ENCODE results near the gene HEXIM2. TPM values are rescaled to one million over a fixed set of nuclear protein-coding genes. Genes with fewer than 3 reads are reported as not detected.

Gene HEXIM2
- total and polyA plus RNA-seq, 2 of the 13 experiments (the other 11 are each of a cell fraction or from before 2014, with no cell fraction given): 27.1 to 32.4 TPM

DNA sequence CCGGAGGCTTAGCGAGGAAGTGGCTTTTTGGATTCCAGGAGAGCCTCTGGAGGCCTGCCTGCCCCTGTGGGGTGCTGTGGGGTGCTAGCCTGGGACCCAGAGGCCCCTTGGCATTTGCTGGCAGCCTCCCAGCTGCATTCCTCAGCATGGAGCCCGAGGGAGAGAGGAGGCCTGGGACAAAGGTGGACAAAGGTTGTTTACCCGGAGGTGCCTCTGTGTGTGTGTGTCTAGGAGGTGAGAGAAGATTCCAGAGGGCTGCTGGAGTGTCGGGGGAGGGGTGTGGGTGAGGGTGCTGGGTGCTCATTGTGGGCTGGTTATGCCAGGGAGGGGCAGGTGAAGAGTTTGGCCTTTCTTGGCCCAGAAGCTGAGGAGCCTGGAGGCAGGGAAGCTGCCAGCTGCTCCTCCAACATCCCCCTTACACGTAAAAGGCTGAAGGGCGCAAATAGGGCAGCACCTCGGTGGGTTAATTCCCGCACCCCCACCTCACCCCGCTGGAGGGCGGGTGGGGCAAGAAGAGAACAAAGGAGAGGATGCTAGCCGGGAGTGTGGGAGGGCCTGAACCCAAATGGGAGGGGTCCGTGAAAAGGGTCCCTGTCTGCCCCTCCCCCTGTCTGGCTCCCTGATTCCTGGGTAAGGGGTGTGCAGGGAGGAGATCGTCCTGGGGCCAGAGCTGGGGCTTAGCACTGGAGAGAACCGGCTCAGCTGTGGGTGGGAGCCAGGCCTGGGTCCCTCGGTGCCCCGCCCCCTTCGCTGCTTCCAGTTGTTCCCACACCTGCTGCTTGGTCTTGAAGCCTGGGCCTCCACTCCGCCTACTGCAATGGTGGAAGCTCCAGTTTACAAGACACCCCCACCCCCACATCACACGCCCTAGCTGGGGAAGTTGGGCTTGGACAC is 9.9 kb downstream of the HEXIM2 start (continued):
- TF ChIP-seq ETV6 (CRISPR knock-in tag; conservative IDR thresholded peaks at IDR 0.05) (no peak; the same call in none of the 2 replicates), ZNF451 (CRISPR knock-in tag; IDR thresholded peaks at IDR 0.05) (peak; percentile 71), ZNF496 (CRISPR knock-in tag; IDR thresholded peaks at IDR 0.05; ENCODE audit: insufficient replicate concordance) (no peak), SP1 (IDR thresholded peaks at IDR 0.05) (no peak), SP1 (CRISPR knock-in tag; IDR thresholded peaks at IDR 0.05) (peak; percentile 31), HMG20A (CRISPR knock-in tag; IDR thresholded peaks at IDR 0.05; ENCODE audit: borderline replicate concordance) (peak; percentile 66), ZNF570 (CRISPR knock-in tag; IDR thresholded peaks at IDR 0.05; ENCODE audit: borderline replicate concordance) (no peak), ZNF670 (CRISPR knock-in tag; IDR thresholded peaks at IDR 0.05; ENCODE audit: borderline replicate concordance) (no peak; the same call in none of the 2 replicates), ZNF10 (CRISPR knock-in tag; IDR thresholded peaks at IDR 0.05; ENCODE audit: borderline replicate concordance, low read depth) (no peak), SIN3B (IDR thresholded peaks at IDR 0.05; ENCODE audit: low read length) (no peak), ZNF790 (CRISPR knock-in tag; IDR thresholded peaks at IDR 0.05; ENCODE audit: borderline replicate concordance) (peak; percentile 80; the same call in 1 of the 2 replicates), ZNF12 (CRISPR knock-in tag; IDR thresholded peaks at IDR 0.05) (no peak), FOXA3 (CRISPR knock-in tag; IDR thresholded peaks at IDR 0.05) (peak; percentile 94), BORCS8-MEF2B (CRISPR knock-in tag; IDR thresholded peaks at IDR 0.05) (peak; percentile 67; the same call in 1 of the 2 replicates), ZNF607 (CRISPR knock-in tag; IDR thresholded peaks at IDR 0.05; ENCODE audit: borderline replicate concordance) (peak; percentile 95; the same call in 1 of the 2 replicates), ETV5 (CRISPR knock-in tag; IDR thresholded peaks at IDR 0.05; ENCODE audit: borderline replicate concordance) (peak; percentile 85), HOXA3 (CRISPR knock-in tag; IDR thresholded peaks at IDR 0.05) (peak; percentile 59)
- TF ChIP-seq, protein P1, sequence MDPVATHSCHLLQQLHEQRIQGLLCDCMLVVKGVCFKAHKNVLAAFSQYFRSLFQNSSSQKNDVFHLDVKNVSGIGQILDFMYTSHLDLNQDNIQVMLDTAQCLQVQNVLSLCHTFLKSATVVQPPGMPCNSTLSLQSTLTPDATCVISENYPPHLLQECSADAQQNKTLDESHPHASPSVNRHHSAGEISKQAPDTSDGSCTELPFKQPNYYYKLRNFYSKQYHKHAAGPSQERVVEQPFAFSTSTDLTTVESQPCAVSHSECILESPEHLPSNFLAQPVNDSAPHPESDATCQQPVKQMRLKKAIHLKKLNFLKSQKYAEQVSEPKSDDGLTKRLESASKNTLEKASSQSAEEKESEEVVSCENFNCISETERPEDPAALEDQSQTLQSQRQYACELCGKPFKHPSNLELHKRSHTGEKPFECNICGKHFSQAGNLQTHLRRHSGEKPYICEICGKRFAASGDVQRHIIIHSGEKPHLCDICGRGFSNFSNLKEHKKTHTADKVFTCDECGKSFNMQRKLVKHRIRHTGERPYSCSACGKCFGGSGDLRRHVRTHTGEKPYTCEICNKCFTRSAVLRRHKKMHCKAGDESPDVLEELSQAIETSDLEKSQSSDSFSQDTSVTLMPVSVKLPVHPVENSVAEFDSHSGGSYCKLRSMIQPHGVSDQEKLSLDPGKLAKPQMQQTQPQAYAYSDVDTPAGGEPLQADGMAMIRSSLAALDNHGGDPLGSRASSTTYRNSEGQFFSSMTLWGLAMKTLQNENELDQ (CRISPR knock-in tag; IDR thresholded peaks at IDR 0.05; ENCODE audit: borderline replicate concordance): no peak
- TF ChIP-seq, protein P2, sequence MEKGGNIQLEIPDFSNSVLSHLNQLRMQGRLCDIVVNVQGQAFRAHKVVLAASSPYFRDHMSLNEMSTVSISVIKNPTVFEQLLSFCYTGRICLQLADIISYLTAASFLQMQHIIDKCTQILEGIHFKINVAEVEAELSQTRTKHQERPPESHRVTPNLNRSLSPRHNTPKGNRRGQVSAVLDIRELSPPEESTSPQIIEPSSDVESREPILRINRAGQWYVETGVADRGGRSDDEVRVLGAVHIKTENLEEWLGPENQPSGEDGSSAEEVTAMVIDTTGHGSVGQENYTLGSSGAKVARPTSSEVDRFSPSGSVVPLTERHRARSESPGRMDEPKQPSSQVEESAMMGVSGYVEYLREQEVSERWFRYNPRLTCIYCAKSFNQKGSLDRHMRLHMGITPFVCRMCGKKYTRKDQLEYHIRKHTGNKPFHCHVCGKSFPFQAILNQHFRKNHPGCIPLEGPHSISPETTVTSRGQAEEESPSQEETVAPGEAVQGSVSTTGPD (CRISPR knock-in tag; IDR thresholded peaks at IDR 0.05): no peak
- TF ChIP-seq, protein P3, sequence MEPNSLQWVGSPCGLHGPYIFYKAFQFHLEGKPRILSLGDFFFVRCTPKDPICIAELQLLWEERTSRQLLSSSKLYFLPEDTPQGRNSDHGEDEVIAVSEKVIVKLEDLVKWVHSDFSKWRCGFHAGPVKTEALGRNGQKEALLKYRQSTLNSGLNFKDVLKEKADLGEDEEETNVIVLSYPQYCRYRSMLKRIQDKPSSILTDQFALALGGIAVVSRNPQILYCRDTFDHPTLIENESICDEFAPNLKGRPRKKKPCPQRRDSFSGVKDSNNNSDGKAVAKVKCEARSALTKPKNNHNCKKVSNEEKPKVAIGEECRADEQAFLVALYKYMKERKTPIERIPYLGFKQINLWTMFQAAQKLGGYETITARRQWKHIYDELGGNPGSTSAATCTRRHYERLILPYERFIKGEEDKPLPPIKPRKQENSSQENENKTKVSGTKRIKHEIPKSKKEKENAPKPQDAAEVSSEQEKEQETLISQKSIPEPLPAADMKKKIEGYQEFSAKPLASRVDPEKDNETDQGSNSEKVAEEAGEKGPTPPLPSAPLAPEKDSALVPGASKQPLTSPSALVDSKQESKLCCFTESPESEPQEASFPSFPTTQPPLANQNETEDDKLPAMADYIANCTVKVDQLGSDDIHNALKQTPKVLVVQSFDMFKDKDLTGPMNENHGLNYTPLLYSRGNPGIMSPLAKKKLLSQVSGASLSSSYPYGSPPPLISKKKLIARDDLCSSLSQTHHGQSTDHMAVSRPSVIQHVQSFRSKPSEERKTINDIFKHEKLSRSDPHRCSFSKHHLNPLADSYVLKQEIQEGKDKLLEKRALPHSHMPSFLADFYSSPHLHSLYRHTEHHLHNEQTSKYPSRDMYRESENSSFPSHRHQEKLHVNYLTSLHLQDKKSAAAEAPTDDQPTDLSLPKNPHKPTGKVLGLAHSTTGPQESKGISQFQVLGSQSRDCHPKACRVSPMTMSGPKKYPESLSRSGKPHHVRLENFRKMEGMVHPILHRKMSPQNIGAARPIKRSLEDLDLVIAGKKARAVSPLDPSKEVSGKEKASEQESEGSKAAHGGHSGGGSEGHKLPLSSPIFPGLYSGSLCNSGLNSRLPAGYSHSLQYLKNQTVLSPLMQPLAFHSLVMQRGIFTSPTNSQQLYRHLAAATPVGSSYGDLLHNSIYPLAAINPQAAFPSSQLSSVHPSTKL (CRISPR knock-in tag; IDR thresholded peaks at IDR 0.05): peak; percentile 86
- TF ChIP-seq, protein P4, sequence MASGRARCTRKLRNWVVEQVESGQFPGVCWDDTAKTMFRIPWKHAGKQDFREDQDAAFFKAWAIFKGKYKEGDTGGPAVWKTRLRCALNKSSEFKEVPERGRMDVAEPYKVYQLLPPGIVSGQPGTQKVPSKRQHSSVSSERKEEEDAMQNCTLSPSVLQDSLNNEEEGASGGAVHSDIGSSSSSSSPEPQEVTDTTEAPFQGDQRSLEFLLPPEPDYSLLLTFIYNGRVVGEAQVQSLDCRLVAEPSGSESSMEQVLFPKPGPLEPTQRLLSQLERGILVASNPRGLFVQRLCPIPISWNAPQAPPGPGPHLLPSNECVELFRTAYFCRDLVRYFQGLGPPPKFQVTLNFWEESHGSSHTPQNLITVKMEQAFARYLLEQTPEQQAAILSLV (CRISPR knock-in tag; IDR thresholded peaks at IDR 0.05; ENCODE audit: borderline replicate concordance): no peak
